ENCODE results near the gene XXYLT1. TPM values are rescaled to one million over a fixed set of nuclear protein-coding genes. Genes with fewer than 3 reads are reported as not detected.

XXYLT1 gene
- total and polyA plus RNA-seq, 2 of the 8 experiments (the other 6 are each of a cell fraction or from before 2014, with no cell fraction given): 18.9 to 23.8 TPM

DNA sequence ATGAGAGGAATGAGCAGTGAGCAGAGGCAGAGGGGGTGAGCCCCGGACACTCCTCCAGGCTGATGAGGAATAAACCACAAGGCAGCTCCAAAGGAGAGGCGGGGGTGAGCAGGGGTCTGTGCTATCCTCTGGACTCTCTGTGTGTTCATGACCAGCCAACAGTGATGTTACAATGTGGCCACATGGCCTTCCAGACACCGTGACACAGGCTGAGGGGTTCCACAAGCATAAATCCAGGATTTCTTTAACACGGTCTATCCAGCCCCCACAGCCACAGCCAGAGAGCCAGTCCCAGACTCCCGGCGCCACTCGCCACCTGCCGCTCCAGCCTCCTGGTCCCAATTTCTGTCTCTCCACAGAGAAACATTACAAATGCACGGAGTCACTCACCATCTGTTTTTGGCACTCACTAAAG, 24.4 kb downstream of the XXYLT1 start:
- Histone ChIP-seq H3K4ac (replicated peaks; ENCODE audit: insufficient read length, low read depth, low read length) (no peak overlapping the region), H3K27ac (ENCODE audit: low read depth, low read length) (no peak overlapping the region), H3K36me3 (ENCODE audit: control insufficient read depth in 2 of 4, insufficient read depth in 4 of 4, low read length in 3 of 4) (no peaks in the 10 kb centered on the region), H3K18ac (ENCODE audit: extremely low read depth, low read length) (no peak overlapping the region), H2BK15ac (ENCODE audit: low read length) (no peak overlapping the region), H4K20me1 (replicated peaks in 1 of 2; ENCODE audit: control insufficient read depth in 1 of 2, insufficient read depth in 2 of 2, low read length in 2 of 2) (peaks cover 4 to 18% of the 10 kb centered on the region in 2 experiments), H2BK12ac (ENCODE audit: low read depth, low read length) (no peak overlapping the region), H2AFZ (ENCODE audit: low read length) (no peak overlapping the region), H2AK5ac (ENCODE audit: low read depth, low read length) (no peak overlapping the region), H3K4me3 (ENCODE audit: extremely low read depth in 1 of 4, insufficient read depth in 2 of 4, low read depth in 3 of 4, low read length in 4 of 4) (no peak overlapping the region), H3K79me2 (ENCODE audit: control insufficient read depth in 1 of 2, insufficient read depth in 2 of 2, low read length in 2 of 2) (peaks cover 0 to 74% of the 10 kb centered on the region in 2 experiments; a peak in 3 of 4 replicates), H3K23me2 (ENCODE audit: low read depth, low read length) (0 out of 2 replicates have a peak, but pooled peaks cover 2% of the 10 kb centered on the region), H2BK5ac (ENCODE audit: low read depth, low read length) (no peak overlapping the region), H3K27me3 (replicated peaks in 1 of 4; ENCODE audit: control insufficient read depth in 3 of 4, extremely low read depth in 1 of 4, insufficient read depth in 3 of 4, low read length in 3 of 4) (no peaks in the 10 kb centered on the region), H2BK20ac (ENCODE audit: low read length) (no peak overlapping the region), H4K91ac (replicated peaks; ENCODE audit: insufficient read length, low read length) (no peak overlapping the region), H3K9ac (replicated peaks in 1 of 4; ENCODE audit: extremely low read depth in 1 of 4, low read depth in 3 of 4, low read length in 3 of 4) (no peak overlapping the region), H3K56ac (replicated peaks; ENCODE audit: insufficient read length, low read depth, low read length) (no peak overlapping the region), H3K79me1 (ENCODE audit: low read depth, low read length) (peaks cover 23% of the 10 kb centered on the region), H4K8ac (ENCODE audit: extremely low read depth, insufficient read depth, low read length) (no peak overlapping the region), H3K4me1 (replicated peaks in 1 of 4; ENCODE audit: control insufficient read depth in 3 of 4, insufficient read depth in 4 of 4, low read length in 3 of 4) (peaks cover 0 to 14% (median 9%) of the 10 kb centered on the region in 4 experiments; a peak in 6 of 7 replicates), H3K14ac (ENCODE audit: insufficient read length) (no peak overlapping the region), H3K9me3 (ENCODE audit: insufficient read depth in 2 of 2, low read depth in 1 of 2, low read length in 1 of 2) (no peaks in the 10 kb centered on the region; a peak in 1 of 4 replicates), H3K4me2 (ENCODE audit: insufficient read depth in 1 of 2, low read depth in 2 of 2, low read length in 2 of 2) (no peak overlapping the region), H3K23ac (ENCODE audit: insufficient read length) (no peak overlapping the region), H4K5ac (ENCODE audit: insufficient read length, low read depth, low read length) (no peak overlapping the region), H2BK120ac (replicated peaks; ENCODE audit: low read depth, low read length) (no peak overlapping the region)
- POLR2A ChIA-PET (ENCODE audit: partially characterized antibody): no interaction called here
- 96% methylated on average over 9 of the region's 9 CpGs; no CpG with 5 or more reads in 1 of the 2 experiments for WGBS, 2 experiments (ENCODE audit: extremely low coverage in 1 of 2, insufficient coverage in 1 of 2, insufficient read length in 1 of 2, insufficient replicate concordance in 2 of 2, low coverage in 1 of 2, low lambda C conversion rate in 2 of 2, missing lambda C conversion rate in 1 of 2)
- no peak for TF ChIP-seq TAF7 (optimal IDR thresholded peaks at IDR 0.05; ENCODE audit: borderline replicate concordance, low read depth, low read length)
- TF ChIP-seq CHD2 (IDR thresholded peaks at IDR 0.05; ENCODE audit: low read length): no peak
- TF ChIP-seq YY1 (IDR thresholded peaks at IDR 0.05; ENCODE audit: low read depth, low read length): no peak
- no peak for TF ChIP-seq CBX5 (IDR thresholded peaks at IDR 0.05; ENCODE audit: low read depth, low read length)
- no peak for TF ChIP-seq BACH1 (IDR thresholded peaks at IDR 0.05; ENCODE audit: low read length)
- TF ChIP-seq SAP30 (IDR thresholded peaks at IDR 0.05; ENCODE audit: insufficient read depth, insufficient replicate concordance, low read length): no peak
- no peak for TF ChIP-seq SIX5 (IDR thresholded peaks at IDR 0.05; ENCODE audit: low read depth, low read length)
- TF ChIP-seq TAF1 (IDR thresholded peaks at IDR 0.05; ENCODE audit: low read depth, low read length): no peak
- no peak for TF ChIP-seq SIN3A (conservative IDR thresholded peaks at IDR 0.05 in 1 of 2, IDR thresholded peaks at IDR 0.05 in 1 of 2; ENCODE audit: low read depth in 1 of 2, low read length in 2 of 2)
- DNase-seq (ENCODE audit: low read depth in 1 of 2, low spot score in 2 of 2) (no peak), FAIRE-seq (no peak)
- CTCF ChIA-PET (ENCODE audit: partially characterized antibody): interaction anchor here (0.5 kb wide), 1 partner anchor 54 kb away, joined by 4 read pairs; no protein-coding TSS in a partner anchor
